ENCODE results near the gene RPS21. TPM values are rescaled to one million over a fixed set of nuclear protein-coding genes. Genes with fewer than 3 reads are reported as not detected.

RPS21 gene
- polyA plus RNA-seq, 1 donor from 2014 or later, result 1,633 TPM

DNA sequence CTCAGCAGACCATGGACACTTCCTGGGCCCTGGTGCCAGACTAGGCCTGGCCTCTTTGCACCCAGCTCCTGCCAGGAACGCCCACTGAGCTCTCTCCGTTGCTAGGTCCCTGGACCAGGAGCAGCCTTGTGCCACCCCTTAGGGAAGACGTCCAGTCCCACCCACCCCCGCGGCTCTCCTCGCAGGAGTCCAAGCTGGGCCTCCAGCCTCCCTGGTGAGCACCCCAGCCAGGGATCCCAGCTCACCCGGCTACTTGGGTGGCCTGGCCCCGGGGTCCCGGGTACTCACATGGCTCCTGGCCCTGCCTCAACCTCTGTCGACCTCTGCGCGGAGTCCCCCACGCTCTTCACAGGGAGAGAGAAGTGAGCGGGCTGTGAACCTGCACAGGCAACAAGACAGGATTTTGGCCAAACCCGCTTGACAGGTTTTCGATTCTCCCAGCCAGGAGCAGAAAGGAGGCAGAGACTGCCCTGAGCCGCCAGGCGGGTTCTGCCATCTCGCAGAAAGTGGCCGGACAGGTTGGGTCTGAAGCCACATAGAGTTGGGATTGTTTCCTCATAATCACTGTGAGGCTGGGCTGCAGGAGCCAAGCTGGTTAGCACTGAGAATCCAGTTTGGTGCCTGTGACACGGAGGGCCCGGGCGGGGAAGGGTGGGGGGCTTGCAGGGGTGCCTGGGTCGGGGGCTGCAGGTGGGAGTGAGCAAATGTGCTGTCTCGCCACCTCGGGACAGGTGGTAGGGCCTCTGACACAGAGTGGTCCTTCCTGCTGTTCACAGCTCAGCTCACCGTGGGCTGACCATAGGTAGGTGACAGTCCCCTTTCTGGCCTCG, 40.5 kb downstream of the RPS21 start, which contains the start of gene RBBP8NL:
Gene RBBP8NL, minus strand, starts transcription at position 368 of the 830 bp plus-strand sequence. CDS start 7,892 bp downstream, outside the sequence.
- Histone ChIP-seq H3F3A (ENCODE audit: insufficient read depth, low read length, poor library complexity, severe bottlenecking) (no peaks in the 10 kb centered on the region), H3K9ac (ENCODE audit: low read length) (no peak within 1 kb of the TSS), H3K4me3 (ENCODE audit: low read length) (no peak within 1 kb of the TSS), H2AFZ (ENCODE audit: low read depth, low read length) (no peak within 1 kb of the TSS), H3K9me3 (ENCODE audit: low read length) (no peaks in the 10 kb centered on the region), H3K27me3 (ENCODE audit: insufficient read depth, low read depth, low read length) (no peaks in the 10 kb centered on the region), H3K36me3 (ENCODE audit: insufficient read depth, low read length) (no peaks in the 10 kb centered on the region), H3K27ac (ENCODE audit: low read length) (no peak within 1 kb of the TSS), H3K4me2 (ENCODE audit: low read length) (no peak within 1 kb of the TSS), H4K20me1 (ENCODE audit: insufficient read depth) (no peaks in the 10 kb centered on the region), H3K9me2 (ENCODE audit: insufficient read depth, low read length) (no peaks in the 10 kb centered on the region), H3K79me2 (replicated peaks; ENCODE audit: insufficient read depth, low read length) (no peaks in the 10 kb centered on the region)
- TF ChIP-seq MXI1 (conservative IDR thresholded peaks at IDR 0.05; ENCODE audit: poor library complexity, severe bottlenecking) (no peak), SMC3 (conservative IDR thresholded peaks at IDR 0.05; ENCODE audit: poor library complexity) (no peak), EZH2 (IDR thresholded peaks at IDR 0.05; ENCODE audit: borderline replicate concordance, insufficient read depth, low read length, poor library complexity, severe bottlenecking) (no peak), POLR2AphosphoS5 (IDR thresholded peaks at IDR 0.05) (no peak), EP300 (conservative IDR thresholded peaks at IDR 0.05; ENCODE audit: poor library complexity, severe bottlenecking) (no peak), RAD21 (conservative IDR thresholded peaks at IDR 0.05) (no peak), TAF1 (IDR thresholded peaks at IDR 0.05; ENCODE audit: low read depth) (no peak)
- TF ChIP-seq, protein P1, sequence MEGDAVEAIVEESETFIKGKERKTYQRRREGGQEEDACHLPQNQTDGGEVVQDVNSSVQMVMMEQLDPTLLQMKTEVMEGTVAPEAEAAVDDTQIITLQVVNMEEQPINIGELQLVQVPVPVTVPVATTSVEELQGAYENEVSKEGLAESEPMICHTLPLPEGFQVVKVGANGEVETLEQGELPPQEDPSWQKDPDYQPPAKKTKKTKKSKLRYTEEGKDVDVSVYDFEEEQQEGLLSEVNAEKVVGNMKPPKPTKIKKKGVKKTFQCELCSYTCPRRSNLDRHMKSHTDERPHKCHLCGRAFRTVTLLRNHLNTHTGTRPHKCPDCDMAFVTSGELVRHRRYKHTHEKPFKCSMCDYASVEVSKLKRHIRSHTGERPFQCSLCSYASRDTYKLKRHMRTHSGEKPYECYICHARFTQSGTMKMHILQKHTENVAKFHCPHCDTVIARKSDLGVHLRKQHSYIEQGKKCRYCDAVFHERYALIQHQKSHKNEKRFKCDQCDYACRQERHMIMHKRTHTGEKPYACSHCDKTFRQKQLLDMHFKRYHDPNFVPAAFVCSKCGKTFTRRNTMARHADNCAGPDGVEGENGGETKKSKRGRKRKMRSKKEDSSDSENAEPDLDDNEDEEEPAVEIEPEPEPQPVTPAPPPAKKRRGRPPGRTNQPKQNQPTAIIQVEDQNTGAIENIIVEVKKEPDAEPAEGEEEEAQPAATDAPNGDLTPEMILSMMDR (IDR thresholded peaks at IDR 0.05; ENCODE audit: poor library complexity, severe bottlenecking), result no peak
- TF ChIP-seq, protein P2, sequence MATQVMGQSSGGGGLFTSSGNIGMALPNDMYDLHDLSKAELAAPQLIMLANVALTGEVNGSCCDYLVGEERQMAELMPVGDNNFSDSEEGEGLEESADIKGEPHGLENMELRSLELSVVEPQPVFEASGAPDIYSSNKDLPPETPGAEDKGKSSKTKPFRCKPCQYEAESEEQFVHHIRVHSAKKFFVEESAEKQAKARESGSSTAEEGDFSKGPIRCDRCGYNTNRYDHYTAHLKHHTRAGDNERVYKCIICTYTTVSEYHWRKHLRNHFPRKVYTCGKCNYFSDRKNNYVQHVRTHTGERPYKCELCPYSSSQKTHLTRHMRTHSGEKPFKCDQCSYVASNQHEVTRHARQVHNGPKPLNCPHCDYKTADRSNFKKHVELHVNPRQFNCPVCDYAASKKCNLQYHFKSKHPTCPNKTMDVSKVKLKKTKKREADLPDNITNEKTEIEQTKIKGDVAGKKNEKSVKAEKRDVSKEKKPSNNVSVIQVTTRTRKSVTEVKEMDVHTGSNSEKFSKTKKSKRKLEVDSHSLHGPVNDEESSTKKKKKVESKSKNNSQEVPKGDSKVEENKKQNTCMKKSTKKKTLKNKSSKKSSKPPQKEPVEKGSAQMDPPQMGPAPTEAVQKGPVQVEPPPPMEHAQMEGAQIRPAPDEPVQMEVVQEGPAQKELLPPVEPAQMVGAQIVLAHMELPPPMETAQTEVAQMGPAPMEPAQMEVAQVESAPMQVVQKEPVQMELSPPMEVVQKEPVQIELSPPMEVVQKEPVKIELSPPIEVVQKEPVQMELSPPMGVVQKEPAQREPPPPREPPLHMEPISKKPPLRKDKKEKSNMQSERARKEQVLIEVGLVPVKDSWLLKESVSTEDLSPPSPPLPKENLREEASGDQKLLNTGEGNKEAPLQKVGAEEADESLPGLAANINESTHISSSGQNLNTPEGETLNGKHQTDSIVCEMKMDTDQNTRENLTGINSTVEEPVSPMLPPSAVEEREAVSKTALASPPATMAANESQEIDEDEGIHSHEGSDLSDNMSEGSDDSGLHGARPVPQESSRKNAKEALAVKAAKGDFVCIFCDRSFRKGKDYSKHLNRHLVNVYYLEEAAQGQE (IDR thresholded peaks at IDR 0.05; ENCODE audit: borderline replicate concordance), result no peak

DNA sequence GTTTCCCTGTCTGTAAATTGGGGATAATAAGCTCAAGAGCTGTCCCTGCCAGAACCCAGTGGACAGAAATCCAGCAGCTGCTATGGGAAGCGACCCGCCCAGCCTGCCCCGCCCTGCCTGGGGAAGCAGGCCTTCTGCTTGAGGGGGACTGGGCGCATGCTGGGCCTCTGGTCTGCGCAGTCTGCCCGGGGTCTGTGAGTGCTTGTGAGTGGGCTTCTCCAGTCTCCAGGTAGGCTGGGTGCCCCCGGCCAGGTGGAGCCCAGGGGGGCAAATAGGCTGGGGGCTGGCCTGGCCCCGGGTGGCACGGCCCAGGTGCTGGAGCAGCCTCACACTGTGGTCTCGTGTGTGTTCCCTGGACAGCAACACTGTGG, 41.1 kb downstream of the RPS21 start:
- no peak overlapping the region for H3K4me3 ChIP-seq (ENCODE audit: low read length)
- H3K79me2 ChIP-seq (replicated peaks; ENCODE audit: insufficient read depth, low read length), result no peaks in the 10 kb centered on the region
- no peak overlapping the region for H2AFZ ChIP-seq (ENCODE audit: low read depth, low read length)
- no peak overlapping the region for H3K27ac ChIP-seq (ENCODE audit: low read length)
- H4K20me1 ChIP-seq (ENCODE audit: insufficient read depth), result no peaks in the 10 kb centered on the region
- no peaks in the 10 kb centered on the region for H3K9me3 ChIP-seq (ENCODE audit: low read length)
- no peaks in the 10 kb centered on the region for H3K27me3 ChIP-seq (ENCODE audit: insufficient read depth, low read depth, low read length)
- TF ChIP-seq EP300 (conservative IDR thresholded peaks at IDR 0.05; ENCODE audit: poor library complexity, severe bottlenecking), result no peak
- no peak for TF ChIP-seq SMC3 (conservative IDR thresholded peaks at IDR 0.05; ENCODE audit: poor library complexity)
- TF ChIP-seq MXI1 (conservative IDR thresholded peaks at IDR 0.05; ENCODE audit: poor library complexity, severe bottlenecking), result no peak
- H3F3A ChIP-seq (ENCODE audit: insufficient read depth, low read length, poor library complexity, severe bottlenecking), result no peaks in the 10 kb centered on the region
- H3K4me2 ChIP-seq (ENCODE audit: low read length), result no peak overlapping the region
- no peak overlapping the region for H3K9ac ChIP-seq (ENCODE audit: low read length)
- H3K36me3 ChIP-seq (ENCODE audit: insufficient read depth, low read length), result no peaks in the 10 kb centered on the region
- no peaks in the 10 kb centered on the region for H3K9me2 ChIP-seq (ENCODE audit: insufficient read depth, low read length)

Measured in neural cell (in vitro differentiated cells).